ENCODE data around the gene PDE8B. TPM values are rescaled to one million over a fixed set of nuclear protein-coding genes. Genes with fewer than 3 reads are reported as not detected.

Gene PDE8B
- total RNA-seq, 4 donors from 2014 or later = 13.0 to 54.4 (median 27.3) TPM

DNA sequence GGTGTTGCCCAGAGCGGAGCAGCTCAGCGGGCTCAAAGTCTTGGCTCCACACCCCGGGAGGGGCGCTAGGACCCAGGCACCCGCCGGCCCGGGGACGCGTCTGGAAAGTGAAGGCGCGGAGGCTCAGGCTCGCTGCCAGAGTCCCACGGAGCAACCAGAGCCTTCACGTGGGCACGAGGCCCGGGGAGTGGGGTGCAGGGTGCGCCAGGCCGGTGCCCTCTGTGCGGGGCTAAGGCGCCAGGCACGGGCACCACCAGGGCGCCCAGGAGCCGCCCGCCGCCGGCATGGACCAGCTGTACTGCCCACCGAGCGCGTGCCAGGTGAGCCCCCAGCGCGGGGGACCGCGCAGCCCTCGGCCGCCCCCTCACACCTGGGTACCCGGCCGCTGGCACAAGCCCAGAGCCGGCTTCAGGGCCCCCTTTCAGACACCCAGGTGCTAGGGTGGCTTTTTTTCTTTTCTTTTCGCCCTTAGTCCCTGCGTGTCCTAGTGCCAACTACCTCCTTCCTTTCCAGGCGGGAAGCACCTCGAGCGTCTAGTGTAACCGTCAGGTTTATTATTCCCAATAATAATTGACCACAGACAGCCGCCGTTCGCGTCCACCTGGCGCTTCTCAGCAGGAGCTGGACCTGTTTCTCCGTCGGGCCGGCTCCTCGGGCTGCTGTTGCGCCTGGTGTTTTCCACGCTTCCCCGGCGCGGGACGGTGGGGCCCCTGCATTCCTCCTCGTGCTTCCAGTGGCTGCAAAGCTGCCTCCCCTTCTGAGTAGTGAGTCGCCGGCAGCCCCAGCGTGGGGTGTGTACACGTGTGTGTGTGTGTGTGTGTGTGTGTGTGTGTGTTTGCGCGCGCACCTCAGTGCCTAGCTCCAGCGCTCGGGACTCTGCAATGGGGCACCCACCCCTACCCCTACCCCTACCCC, 30.1 kb upstream of the PDE8B start:
- Histone ChIP-seq H3K4me3 (peak overlapping the region; percentile 31 to 48), H3K9me3 (no peaks in the 10 kb centered on the region), H3K27ac (no peak overlapping the region), H3K4me1 (no peaks in the 10 kb centered on the region), H3K36me3 (no peaks in the 10 kb centered on the region), H3K27me3 (no peaks in the 10 kb centered on the region)
- intact Hi-C loops (cut with DNase I; ENCODE audit: low total_unique reads) = no loop called here
- no peak for TF ChIP-seq POLR2A (IDR thresholded peaks at IDR 0.05)
- TF ChIP-seq, protein P1, sequence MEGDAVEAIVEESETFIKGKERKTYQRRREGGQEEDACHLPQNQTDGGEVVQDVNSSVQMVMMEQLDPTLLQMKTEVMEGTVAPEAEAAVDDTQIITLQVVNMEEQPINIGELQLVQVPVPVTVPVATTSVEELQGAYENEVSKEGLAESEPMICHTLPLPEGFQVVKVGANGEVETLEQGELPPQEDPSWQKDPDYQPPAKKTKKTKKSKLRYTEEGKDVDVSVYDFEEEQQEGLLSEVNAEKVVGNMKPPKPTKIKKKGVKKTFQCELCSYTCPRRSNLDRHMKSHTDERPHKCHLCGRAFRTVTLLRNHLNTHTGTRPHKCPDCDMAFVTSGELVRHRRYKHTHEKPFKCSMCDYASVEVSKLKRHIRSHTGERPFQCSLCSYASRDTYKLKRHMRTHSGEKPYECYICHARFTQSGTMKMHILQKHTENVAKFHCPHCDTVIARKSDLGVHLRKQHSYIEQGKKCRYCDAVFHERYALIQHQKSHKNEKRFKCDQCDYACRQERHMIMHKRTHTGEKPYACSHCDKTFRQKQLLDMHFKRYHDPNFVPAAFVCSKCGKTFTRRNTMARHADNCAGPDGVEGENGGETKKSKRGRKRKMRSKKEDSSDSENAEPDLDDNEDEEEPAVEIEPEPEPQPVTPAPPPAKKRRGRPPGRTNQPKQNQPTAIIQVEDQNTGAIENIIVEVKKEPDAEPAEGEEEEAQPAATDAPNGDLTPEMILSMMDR (IDR thresholded peaks at IDR 0.05) = no peak
- peak in 1 of 2 donors; percentile 48 for DNase-seq

DNA sequence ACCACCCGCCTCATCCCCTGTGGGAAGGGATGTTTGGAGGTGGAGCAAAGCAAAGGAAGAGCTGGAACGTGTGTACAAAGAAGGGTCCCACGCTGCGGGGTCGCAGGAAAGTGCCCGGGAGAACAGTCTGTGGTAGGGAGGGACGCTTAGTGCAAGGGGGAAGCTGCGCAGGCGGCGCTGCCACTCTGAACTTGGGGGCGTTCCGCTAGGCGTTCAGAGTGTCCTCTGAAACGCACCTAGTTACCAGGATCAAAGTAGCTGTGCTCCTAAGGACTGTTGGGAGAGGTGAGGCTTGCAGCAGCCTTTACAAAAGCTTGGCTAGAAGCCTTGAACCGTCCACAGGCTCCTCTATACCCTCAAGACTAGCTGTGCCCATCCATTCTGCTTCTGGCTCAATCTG, 29.3 kb upstream of the PDE8B start:
- TF ChIP-seq POLR2A (IDR thresholded peaks at IDR 0.05) = no peak
- TF ChIP-seq, protein P1 (IDR thresholded peaks at IDR 0.05) = no peak
- Histone ChIP-seq H3K9me3 (no peaks in the 10 kb centered on the region), H3K36me3 (no peaks in the 10 kb centered on the region), H3K27ac (no peak overlapping the region), H3K27me3 (no peaks in the 10 kb centered on the region), H3K4me1 (no peaks in the 10 kb centered on the region), H3K4me3 (peak overlapping the region in 1 of 2 donors; percentile 48)
- DNase-seq = no peak
- intact Hi-C loops (cut with DNase I; ENCODE audit: low total_unique reads) = no loop called here

DNA sequence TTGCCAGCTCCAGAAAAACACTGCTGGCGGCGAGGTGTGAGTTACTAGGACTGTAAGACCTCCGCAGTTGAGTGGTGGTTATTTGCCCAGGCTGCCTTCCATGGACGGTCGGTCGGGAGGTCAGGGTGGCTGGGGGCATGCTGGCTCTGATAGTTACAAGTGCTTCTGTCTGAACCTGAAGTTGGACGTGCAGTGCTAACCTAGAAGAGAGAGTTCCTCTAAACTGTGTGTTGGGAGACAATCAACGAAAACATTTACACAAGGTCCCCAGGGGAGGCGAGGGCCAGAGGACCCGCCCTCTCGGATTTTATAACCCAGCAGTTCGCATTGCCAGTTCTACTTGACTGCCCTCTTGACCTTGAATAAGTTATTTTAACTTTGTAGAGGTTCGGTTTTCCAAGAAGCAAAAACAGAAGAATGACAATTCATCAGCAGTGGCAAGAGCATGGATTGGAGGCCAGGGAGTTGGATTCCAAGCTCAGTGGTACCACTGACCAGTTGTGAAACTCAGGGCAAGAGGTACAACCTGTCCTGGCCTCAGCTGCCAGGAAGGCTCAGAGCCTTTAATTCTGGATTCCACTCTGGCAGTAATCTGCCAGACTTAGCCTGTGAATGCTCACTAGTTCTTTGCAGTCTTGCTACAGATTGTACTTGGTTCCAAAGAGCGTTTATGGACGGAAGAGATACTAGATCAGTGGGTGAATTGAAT, 28.7 kb upstream of the PDE8B start:
- no peak for DNase-seq
- H3K9me3 ChIP-seq = no peaks in the 10 kb centered on the region
- no peak overlapping the region for H3K4me3 ChIP-seq
- intact Hi-C loops (cut with DNase I; ENCODE audit: low total_unique reads) = no loop called here
- TF ChIP-seq POLR2A (IDR thresholded peaks at IDR 0.05) = no peak
- TF ChIP-seq, protein P1 (IDR thresholded peaks at IDR 0.05) = no peak
- H3K36me3 ChIP-seq = no peaks in the 10 kb centered on the region
- H3K27me3 ChIP-seq = no peaks in the 10 kb centered on the region
- no peaks in the 10 kb centered on the region for H3K4me1 ChIP-seq
- no peak overlapping the region for H3K27ac ChIP-seq

DNA sequence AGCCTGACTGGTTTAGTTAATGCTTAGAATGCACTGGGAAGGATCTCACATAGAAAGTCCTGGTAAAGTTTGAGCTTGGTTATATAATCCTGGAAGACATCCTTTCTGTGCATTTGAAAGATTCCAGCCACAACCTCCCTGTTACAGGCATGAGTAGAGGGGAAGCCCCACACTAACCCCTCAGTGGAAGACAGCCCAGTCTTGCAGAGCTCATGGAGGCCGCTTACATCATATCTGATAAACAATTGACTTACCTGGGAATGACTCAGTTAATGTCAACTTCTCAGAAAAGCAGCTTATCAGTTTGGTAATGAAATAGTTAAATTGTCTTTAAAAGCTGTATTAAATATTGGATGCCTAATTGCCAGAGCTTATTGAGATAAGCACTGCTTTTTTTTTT, 28.1 kb upstream of the PDE8B start:
- Histone ChIP-seq H3K27me3 (no peaks in the 10 kb centered on the region), H3K36me3 (no peaks in the 10 kb centered on the region), H3K27ac (no peak overlapping the region), H3K4me3 (no peak overlapping the region), H3K4me1 (no peaks in the 10 kb centered on the region), H3K9me3 (no peaks in the 10 kb centered on the region)
- TF ChIP-seq, protein P1 (IDR thresholded peaks at IDR 0.05) = no peak
- no peak for TF ChIP-seq POLR2A (IDR thresholded peaks at IDR 0.05)
- DNase-seq = no peak
- intact Hi-C loops (cut with DNase I; ENCODE audit: low total_unique reads) = no loop called here
